ENCODE data around the gene NAGA.

The NAGA gene

DNA sequence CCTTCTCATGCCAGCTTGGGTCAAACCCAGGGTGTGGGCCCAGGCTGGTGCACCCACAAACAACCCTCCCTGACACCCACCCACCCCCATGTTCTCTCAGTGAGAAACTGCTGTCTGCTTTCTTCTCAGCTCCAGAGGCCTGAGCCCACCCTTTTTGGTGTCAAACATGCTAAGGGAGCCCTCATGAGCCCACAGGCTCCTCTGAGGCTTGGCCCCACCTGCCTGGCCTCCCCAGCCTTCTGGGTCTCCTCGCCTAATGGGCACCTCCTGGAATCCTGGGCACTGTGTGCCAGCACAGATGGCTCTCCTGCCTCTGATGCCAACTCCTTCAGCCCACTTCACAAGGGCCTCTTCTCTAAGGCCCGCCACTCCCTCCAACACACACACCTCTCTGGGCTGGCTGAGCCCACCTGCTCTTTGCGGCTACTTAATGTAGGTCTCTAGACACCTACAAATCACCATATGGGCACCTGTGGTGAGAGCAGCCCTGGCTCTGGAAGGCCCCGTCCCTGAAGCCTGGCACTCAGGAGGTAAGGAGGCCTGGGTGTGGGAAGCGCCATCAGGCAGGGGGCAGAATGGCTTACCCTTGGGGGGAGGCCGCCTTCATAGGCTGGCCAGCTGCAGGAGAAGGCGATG lies 4.4 kb downstream of the NAGA start:
- H3K4ac ChIP-seq (ENCODE audit: low read depth, low read length) = no peak overlapping the region
- no peak overlapping the region for H4K12ac ChIP-seq (ENCODE audit: low read depth, low read length)
- peaks cover 8 to 11% of the 10 kb centered on the region in 2 experiments for H3K36me3 ChIP-seq (ENCODE audit: control insufficient read depth in 1 of 2, insufficient read depth in 2 of 2, low read length in 2 of 2)
- H3K23ac ChIP-seq (ENCODE audit: low read length) = no peak overlapping the region
- no CpG with 5 or more reads among the region's 7 CpGs for WGBS (ENCODE audit: extremely low coverage, insufficient coverage, insufficient read length)
- H4K91ac ChIP-seq (ENCODE audit: low read depth, low read length) = no peak overlapping the region
- no peak overlapping the region for H2BK5ac ChIP-seq (ENCODE audit: low read depth, low read length, poor library complexity)
- peaks cover 3% of the 10 kb centered on the region for H3K79me2 ChIP-seq (ENCODE audit: control insufficient read depth, insufficient read depth, low read length, poor library complexity)
- H3K4me3 ChIP-seq (ENCODE audit: low read depth, low read length) = no peak overlapping the region
- no peak overlapping the region for H3K14ac ChIP-seq (ENCODE audit: low read length)
- H3K4me1 ChIP-seq (ENCODE audit: control insufficient read depth in 1 of 2, insufficient read depth in 2 of 2, low read length in 2 of 2) = peaks cover 6 to 10% of the 10 kb centered on the region in 2 experiments
- no peak overlapping the region for H3K27ac ChIP-seq (ENCODE audit: low read depth, low read length)
- no peak overlapping the region for H3K4me2 ChIP-seq (ENCODE audit: low read length)
- H2AK5ac ChIP-seq (ENCODE audit: low read length) = no peak overlapping the region
- no peaks in the 10 kb centered on the region for H3K27me3 ChIP-seq (ENCODE audit: insufficient read depth, low read length)
- H3K79me1 ChIP-seq (ENCODE audit: low read length) = peaks cover 3% of the 10 kb centered on the region
- H4K8ac ChIP-seq (ENCODE audit: low read depth, low read length) = no peak overlapping the region
- peaks cover 1% of the 10 kb centered on the region for H3K9me3 ChIP-seq (ENCODE audit: insufficient read depth, low read depth, low read length)
- no peak overlapping the region for H2BK120ac ChIP-seq (ENCODE audit: insufficient read depth, low read length, poor library complexity)
- DNase-seq = no peak
- H3K18ac ChIP-seq (ENCODE audit: low read length) = no peak overlapping the region
- H3K9ac ChIP-seq (ENCODE audit: low read length) = no peak overlapping the region
- no peak overlapping the region for H2BK12ac ChIP-seq (ENCODE audit: low read length)
- H2AFZ ChIP-seq (ENCODE audit: insufficient read depth, low read length, poor library complexity) = no peak overlapping the region

GRCh38 chr22:42065438-42066125 lies 5.0 kb downstream of the NAGA start:
- no CpG with 5 or more reads among the region's 13 CpGs for WGBS (ENCODE audit: extremely low coverage, insufficient coverage, insufficient read length)
- Histone ChIP-seq H2BK5ac (ENCODE audit: low read depth, low read length, poor library complexity) (no peak overlapping the region), H3K4me2 (ENCODE audit: low read length) (no peak overlapping the region), H3K9me3 (ENCODE audit: insufficient read depth, low read depth, low read length) (peaks cover 1% of the 10 kb centered on the region), H3K27me3 (ENCODE audit: insufficient read depth, low read length) (no peaks in the 10 kb centered on the region), H2AFZ (ENCODE audit: insufficient read depth, low read length, poor library complexity) (no peak overlapping the region), H4K12ac (ENCODE audit: low read depth, low read length) (no peak overlapping the region), H3K36me3 (ENCODE audit: control insufficient read depth in 1 of 2, insufficient read depth in 2 of 2, low read length in 2 of 2) (peaks cover 13 to 15% of the 10 kb centered on the region in 2 experiments), H2BK120ac (ENCODE audit: insufficient read depth, low read length, poor library complexity) (no peak overlapping the region), H2BK12ac (ENCODE audit: low read length) (no peak overlapping the region), H3K9ac (ENCODE audit: low read length) (no peak overlapping the region), H4K8ac (ENCODE audit: low read depth, low read length) (no peak overlapping the region), H2AK5ac (ENCODE audit: low read length) (no peak overlapping the region), H3K79me2 (ENCODE audit: control insufficient read depth, insufficient read depth, low read length, poor library complexity) (no peaks in the 10 kb centered on the region), H3K79me1 (ENCODE audit: low read length) (no peaks in the 10 kb centered on the region), H3K27ac (ENCODE audit: low read depth, low read length) (no peak overlapping the region), H3K4me3 (ENCODE audit: low read depth, low read length) (no peak overlapping the region), H3K14ac (ENCODE audit: low read length) (no peak overlapping the region), H3K18ac (ENCODE audit: low read length) (no peak overlapping the region), H3K4ac (ENCODE audit: low read depth, low read length) (no peak overlapping the region), H3K4me1 (ENCODE audit: control insufficient read depth in 1 of 2, insufficient read depth in 2 of 2, low read length in 2 of 2) (peaks cover 3 to 7% of the 10 kb centered on the region in 2 experiments), H3K23ac (ENCODE audit: low read length) (no peak overlapping the region), H4K91ac (ENCODE audit: low read depth, low read length) (no peak overlapping the region)
- DNase-seq = no peak

GRCh38 chr22:42064629-42065028 lies 6.0 kb downstream of the NAGA start:
- H2BK5ac ChIP-seq (ENCODE audit: low read depth, low read length, poor library complexity) = no peak overlapping the region
- H3K23ac ChIP-seq (ENCODE audit: low read length) = no peak overlapping the region
- no peak overlapping the region for H4K12ac ChIP-seq (ENCODE audit: low read depth, low read length)
- H4K8ac ChIP-seq (ENCODE audit: low read depth, low read length) = no peak overlapping the region
- no peak overlapping the region for H2BK12ac ChIP-seq (ENCODE audit: low read length)
- H3K27me3 ChIP-seq (ENCODE audit: insufficient read depth, low read length) = no peaks in the 10 kb centered on the region
- DNase-seq = no peak
- peaks cover 0 to under 1% of the 10 kb centered on the region in 2 experiments for H3K4me1 ChIP-seq (ENCODE audit: control insufficient read depth in 1 of 2, insufficient read depth in 2 of 2, low read length in 2 of 2)
- H3K18ac ChIP-seq (ENCODE audit: low read length) = no peak overlapping the region
- WGBS (ENCODE audit: extremely low coverage, insufficient coverage, insufficient read length) = no CpG with 5 or more reads among the region's 1 CpG
- H4K91ac ChIP-seq (ENCODE audit: low read depth, low read length) = no peak overlapping the region
- H3K79me1 ChIP-seq (ENCODE audit: low read length) = no peaks in the 10 kb centered on the region
- H2BK120ac ChIP-seq (ENCODE audit: insufficient read depth, low read length, poor library complexity) = no peak overlapping the region
- no peak overlapping the region for H3K9ac ChIP-seq (ENCODE audit: low read length)
- no peak overlapping the region for H3K14ac ChIP-seq (ENCODE audit: low read length)
- H3K4me3 ChIP-seq (ENCODE audit: low read depth, low read length) = no peak overlapping the region
- no peak overlapping the region for H2AK5ac ChIP-seq (ENCODE audit: low read length)
- no peak overlapping the region for H2AFZ ChIP-seq (ENCODE audit: insufficient read depth, low read length, poor library complexity)
- no peak overlapping the region for H3K4ac ChIP-seq (ENCODE audit: low read depth, low read length)
- H3K79me2 ChIP-seq (ENCODE audit: control insufficient read depth, insufficient read depth, low read length, poor library complexity) = no peaks in the 10 kb centered on the region
- H3K9me3 ChIP-seq (ENCODE audit: insufficient read depth, low read depth, low read length) = peaks cover 3% of the 10 kb centered on the region
- H3K36me3 ChIP-seq (ENCODE audit: control insufficient read depth in 1 of 2, insufficient read depth in 2 of 2, low read length in 2 of 2) = peaks cover 20 to 23% of the 10 kb centered on the region in 2 experiments
- H3K4me2 ChIP-seq (ENCODE audit: low read length) = no peak overlapping the region
- no peak overlapping the region for H3K27ac ChIP-seq (ENCODE audit: low read depth, low read length)

GRCh38 chr22:42062506-42063170 lies 8.0 kb downstream of the NAGA start:
- H3K14ac ChIP-seq (ENCODE audit: low read length) = no peak overlapping the region
- H3K79me2 ChIP-seq (ENCODE audit: control insufficient read depth, insufficient read depth, low read length, poor library complexity) = no peaks in the 10 kb centered on the region
- no peaks in the 10 kb centered on the region for H3K27me3 ChIP-seq (ENCODE audit: insufficient read depth, low read length)
- no peak overlapping the region for H2BK5ac ChIP-seq (ENCODE audit: low read depth, low read length, poor library complexity)
- no peak overlapping the region for H2BK12ac ChIP-seq (ENCODE audit: low read length)
- no peak overlapping the region for H4K91ac ChIP-seq (ENCODE audit: low read depth, low read length)
- H3K4me3 ChIP-seq (ENCODE audit: low read depth, low read length) = no peak overlapping the region
- peaks cover 4% of the 10 kb centered on the region for H3K9me3 ChIP-seq (ENCODE audit: insufficient read depth, low read depth, low read length)
- no peak overlapping the region for H3K4me2 ChIP-seq (ENCODE audit: low read length)
- no peak overlapping the region for H3K9ac ChIP-seq (ENCODE audit: low read length)
- no CpG with 5 or more reads among the region's 10 CpGs for WGBS (ENCODE audit: extremely low coverage, insufficient coverage, insufficient read length)
- H2AFZ ChIP-seq (ENCODE audit: insufficient read depth, low read length, poor library complexity) = no peak overlapping the region
- H2BK120ac ChIP-seq (ENCODE audit: insufficient read depth, low read length, poor library complexity) = no peak overlapping the region
- DNase-seq = no peak
- H3K27ac ChIP-seq (ENCODE audit: low read depth, low read length) = no peak overlapping the region
- no peak overlapping the region for H4K8ac ChIP-seq (ENCODE audit: low read depth, low read length)
- no peak overlapping the region for H4K12ac ChIP-seq (ENCODE audit: low read depth, low read length)
- H3K4ac ChIP-seq (ENCODE audit: low read depth, low read length) = no peak overlapping the region
- H3K18ac ChIP-seq (ENCODE audit: low read length) = no peak overlapping the region
- no peak overlapping the region for H3K23ac ChIP-seq (ENCODE audit: low read length)
- H3K36me3 ChIP-seq (ENCODE audit: control insufficient read depth in 1 of 2, insufficient read depth in 2 of 2, low read length in 2 of 2) = peaks cover 24% of the 10 kb centered on the region in 2 experiments
- H2AK5ac ChIP-seq (ENCODE audit: low read length) = no peak overlapping the region
- no peaks in the 10 kb centered on the region for H3K79me1 ChIP-seq (ENCODE audit: low read length)
- H3K4me1 ChIP-seq (ENCODE audit: control insufficient read depth in 1 of 2, insufficient read depth in 2 of 2, low read length in 2 of 2) = no peaks in the 10 kb centered on the region
